ENCODE data around the gene MRPL2. TPM values are rescaled to one million over a fixed set of nuclear protein-coding genes. Genes with fewer than 3 reads are reported as not detected.

Gene MRPL2
- total and polyA plus RNA-seq, 2 of the 4 experiments (the other 2 are of a cell fraction): 18.1 to 45.9 TPM

- TF ChIP-seq RFX5 (IDR thresholded peaks at IDR 0.05; ENCODE audit: low read depth, low read length): no peak
These were observed 44.8 kb downstream of the MRPL2 start (continued) for GRCh38 chr6:43014434-43014909.

GRCh38 chr6:43013843-43014433 lies 45.3 kb downstream of the MRPL2 start, which contains the start of the genes KLHDC3 and MEA1:
Gene KLHDC3, plus strand, starts transcription at chr6:43014249. Its CDS starts 2,944 bp downstream, at chr6:43017193.
Gene MEA1, minus strand, starts transcription at chr6:43013946. Its CDS starts 133 bp downstream, at chr6:43013813.
- CTCF ChIA-PET: interaction anchor here (1.1 kb wide), 1 partner anchor 17 kb away, joined by 3 read pairs; no protein-coding TSS in a partner anchor
- POLR2A ChIA-PET (ENCODE audit: unreplicated experiment): interaction anchor here (0.5 to 1.2 kb wide), 3 partner anchors 9 to 161 kb away, joined by 3 to 4 read pairs (median 3); no protein-coding TSS in a partner anchor
- TF ChIP-seq CTCF (conservative IDR thresholded peaks at IDR 0.05; ENCODE audit: low read depth, low read length): no peak
- no peak for TF ChIP-seq ELK1 (IDR thresholded peaks at IDR 0.05; ENCODE audit: borderline replicate concordance, low read depth, low read length)
- TF ChIP-seq CHD1 (IDR thresholded peaks at IDR 0.05; ENCODE audit: low read depth, low read length): no peak
- no peak for TF ChIP-seq SMC3 (IDR thresholded peaks at IDR 0.05; ENCODE audit: low read depth, low read length)
- TF ChIP-seq POLR2A (IDR thresholded peaks at IDR 0.05; ENCODE audit: low read depth, low read length): 0 out of 2 replicates have a peak, but pooled peaks have one; percentile 40
- TF ChIP-seq RCOR1 (IDR thresholded peaks at IDR 0.05; ENCODE audit: insufficient replicate concordance, low read length): no peak
- no peak for TF ChIP-seq MAFK (IDR thresholded peaks at IDR 0.05; ENCODE audit: low read depth, low read length)
- TF ChIP-seq USF2 (IDR thresholded peaks at IDR 0.05; ENCODE audit: low read depth, low read length): peak; percentile 86
- TF ChIP-seq BHLHE40 (IDR thresholded peaks at IDR 0.05; ENCODE audit: low read depth, low read length): peak; percentile 99
- TF ChIP-seq MXI1 (IDR thresholded peaks at IDR 0.05; ENCODE audit: borderline replicate concordance, low read depth, low read length): peak; percentile 98
- no peak for TF ChIP-seq RFX5 (IDR thresholded peaks at IDR 0.05; ENCODE audit: low read depth, low read length)

More at GRCh38 chr6:43013843-43014433, 45.3 kb downstream of the MRPL2 start, which contains the start of the genes KLHDC3 and MEA1:
- Histone ChIP-seq H3K4me3 (ENCODE audit: insufficient read depth, low read depth, low read length) (peak within 1 kb of the TSS; percentile 84), H3K27ac (ENCODE audit: insufficient read depth, low read length) (peak within 1 kb of the TSS; percentile 88), H3K9ac (ENCODE audit: low read depth, low read length) (peak within 1 kb of the TSS; percentile 96), H2AK9ac (replicated peaks; ENCODE audit: low read depth, low read length, poor library complexity) (peak within 1 kb of the TSS; percentile 99), H4K5ac (ENCODE audit: low read depth, low read length) (peak within 1 kb of the TSS; percentile 77), H3K9me3 (ENCODE audit: control insufficient read depth, insufficient read depth, low read length) (no peaks in the 10 kb centered on the region), H3K4me1 (ENCODE audit: control insufficient read depth, insufficient read depth, low read length) (peaks cover 8% of the 10 kb centered on the region), H4K20me1 (ENCODE audit: insufficient read depth, low read length) (no peaks in the 10 kb centered on the region; the same call in 1 of the 2 replicates), H2BK5ac (ENCODE audit: low read depth, low read length, poor library complexity, severe bottlenecking) (peak within 1 kb of the TSS; percentile 83), H3K79me1 (ENCODE audit: low read depth in 1 of 2, low read length in 2 of 2) (peaks cover 6 to 69% of the 10 kb centered on the region in 2 experiments; a peak in 2 of 4 replicates), H3K18ac (ENCODE audit: low read depth, low read length) (peak within 1 kb of the TSS; percentile 31), H3K56ac (ENCODE audit: extremely low read depth, insufficient read depth, low read length) (peak within 1 kb of the TSS; percentile 88), H4K91ac (ENCODE audit: insufficient read depth, low read depth, low read length) (peak within 1 kb of the TSS; percentile 95), H3K4ac (ENCODE audit: low read depth, low read length) (peak within 1 kb of the TSS; percentile 93), H3K23ac (ENCODE audit: low read depth, low read length) (peak within 1 kb of the TSS; percentile 89), H2BK20ac (ENCODE audit: low read depth, low read length) (no peak within 1 kb of the TSS), H2AK5ac (ENCODE audit: low read depth, low read length) (peak within 1 kb of the TSS; percentile 98), H3K4me2 (ENCODE audit: low read depth, low read length) (peak within 1 kb of the TSS; percentile 97), H3K36me3 (ENCODE audit: control insufficient read depth, insufficient read depth, low read length) (peaks cover 43% of the 10 kb centered on the region), H3K27me3 (ENCODE audit: control insufficient read depth, insufficient read depth, low read length) (no peaks in the 10 kb centered on the region), H2AFZ (replicated peaks; ENCODE audit: low read length, poor library complexity) (peak within 1 kb of the TSS; percentile 94), H4K8ac (ENCODE audit: low read depth in 2 of 2, low read length in 2 of 2) (peak within 1 kb of the TSS; percentile 78 to 95), H3K14ac (replicated peaks; ENCODE audit: low read depth, low read length) (peak within 1 kb of the TSS; percentile 96), H2BK15ac (ENCODE audit: low read depth, low read length) (no peak within 1 kb of the TSS; the same call in 2 of the 3 replicates), H2BK120ac (ENCODE audit: low read depth, low read length) (peak within 1 kb of the TSS; percentile 18; the same call in 1 of the 2 replicates), H3K9me1 (ENCODE audit: insufficient read depth, low read length) (peaks cover 3% of the 10 kb centered on the region)
- in situ Hi-C loops (cut with MboI; ENCODE audit: low sequenced_read_pairs) (no loop called here), dilution Hi-C loops (cut with HindIII; ENCODE audit: low sequenced_read_pairs, unreplicated experiment) (no loop called here), intact Hi-C loops (cut with micrococcal nuclease) (loop anchor here (2.0 kb wide), 2 partner anchors 113 to 129 kb away; no protein-coding TSS in a partner anchor)
- peak; percentile 97 for ATAC-seq (ENCODE audit: low read depth)
- DNase-seq: peak; percentile 100
- WGBS, 2 experiments (ENCODE audit: extremely low coverage in 2 of 2, insufficient read length in 1 of 2): 0% methylated on average over 20 of the region's 51 CpGs; no CpG with 5 or more reads in 1 of the 2 experiments
- no TSS peak for BruUV-seq (replicated peaks)
